ENCODE measurements around the gene RITA1.
A peak's percentile ranks its signal among the peaks of the same experiment; 100 is the strongest.

The RITA1 gene

DNA sequence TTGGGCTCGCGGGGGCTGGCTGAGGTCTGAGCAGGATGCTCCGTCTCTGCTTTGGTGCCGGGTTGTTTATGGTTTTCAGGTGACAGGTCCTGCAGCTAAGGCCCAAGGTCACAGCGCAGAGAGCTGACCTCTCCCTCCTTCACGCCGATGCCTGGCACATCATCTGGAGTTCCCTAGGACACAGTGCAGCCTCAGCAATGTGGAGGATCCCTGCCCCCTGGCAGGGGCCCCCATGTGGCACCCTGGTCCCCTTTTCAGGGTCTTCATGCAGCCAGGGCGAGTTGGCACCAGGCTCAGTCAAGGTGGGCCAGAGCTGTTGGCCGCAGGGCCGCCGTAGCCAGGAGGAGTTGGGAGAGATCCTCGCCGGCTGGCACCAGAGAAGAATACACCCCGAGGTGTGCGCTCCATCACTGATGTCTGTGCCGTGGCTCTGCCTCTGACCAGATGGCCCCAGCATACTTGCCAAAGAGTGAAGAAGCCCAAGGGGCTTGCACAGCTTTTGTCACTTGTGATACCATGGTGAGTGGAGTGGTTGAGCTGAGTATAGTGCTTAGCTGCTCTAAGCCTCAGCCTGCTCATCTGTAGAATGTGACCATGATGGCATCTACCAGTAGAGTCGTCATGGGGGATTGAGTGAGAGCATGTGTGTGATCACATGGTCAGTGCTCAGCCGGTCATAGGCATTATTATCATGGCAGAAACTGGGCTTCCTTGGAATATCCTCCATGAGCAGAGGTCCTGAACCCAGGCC is 46.7 kb downstream of the RITA1 start:
- no peak for DNase-seq

DNA sequence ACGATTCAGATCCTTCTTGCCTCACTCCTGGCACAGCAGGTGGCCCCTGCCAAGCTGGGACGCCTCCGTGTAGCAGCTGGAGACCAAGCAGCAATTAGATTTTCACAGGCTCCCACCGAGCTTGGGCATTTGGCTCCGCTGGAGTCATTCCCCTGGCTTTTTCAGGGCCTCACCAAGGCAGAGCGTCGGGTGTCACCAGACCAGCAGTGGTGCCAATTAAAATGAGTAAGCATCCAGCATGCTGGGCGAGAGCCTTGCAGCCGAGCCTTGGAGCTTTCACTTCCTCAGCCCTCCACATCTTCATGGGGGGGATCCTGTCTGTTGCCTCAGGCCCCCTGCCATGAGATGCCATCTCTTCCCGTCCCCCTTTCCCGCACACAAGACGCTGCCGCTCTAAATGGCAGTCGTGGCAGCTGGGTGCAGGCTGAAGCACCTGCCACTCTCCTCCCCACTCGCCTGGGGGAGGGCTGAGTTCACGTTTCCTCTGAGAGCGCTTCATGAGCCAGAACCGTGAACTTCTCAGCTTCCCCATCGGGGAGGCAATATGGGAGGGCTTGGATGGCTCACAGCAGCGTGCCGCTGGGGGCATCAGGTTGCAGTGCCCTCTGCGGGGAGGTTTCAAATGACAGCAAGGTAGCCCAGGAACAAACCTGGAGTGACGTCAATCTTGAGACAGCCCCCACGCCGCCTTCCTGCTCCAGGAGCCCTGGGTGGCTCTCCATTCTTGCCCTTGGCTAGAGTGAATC is 47.5 kb downstream of the RITA1 start:
- DNase-seq, result peak; percentile 77

DNA sequence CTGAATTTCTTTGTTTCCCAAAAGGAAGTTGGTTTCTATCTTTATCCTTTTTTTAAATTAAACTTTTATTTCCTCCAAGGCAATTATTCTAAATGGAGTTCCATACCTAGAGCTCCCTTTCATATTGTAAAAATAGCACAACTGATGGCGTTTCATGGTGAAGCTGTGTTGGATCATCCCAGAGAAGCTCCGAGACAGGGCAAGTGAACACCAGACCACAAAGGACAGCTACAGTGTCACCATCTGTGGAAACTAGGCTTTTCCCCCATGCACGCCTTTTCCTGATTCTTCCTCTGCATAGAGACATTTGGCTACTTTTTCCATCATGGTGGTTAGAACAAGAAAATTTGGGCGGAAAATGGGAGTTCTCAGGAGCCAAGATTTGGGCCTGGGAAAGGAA is 48.4 kb downstream of the RITA1 start:
- DNase-seq, result no peak

DNA sequence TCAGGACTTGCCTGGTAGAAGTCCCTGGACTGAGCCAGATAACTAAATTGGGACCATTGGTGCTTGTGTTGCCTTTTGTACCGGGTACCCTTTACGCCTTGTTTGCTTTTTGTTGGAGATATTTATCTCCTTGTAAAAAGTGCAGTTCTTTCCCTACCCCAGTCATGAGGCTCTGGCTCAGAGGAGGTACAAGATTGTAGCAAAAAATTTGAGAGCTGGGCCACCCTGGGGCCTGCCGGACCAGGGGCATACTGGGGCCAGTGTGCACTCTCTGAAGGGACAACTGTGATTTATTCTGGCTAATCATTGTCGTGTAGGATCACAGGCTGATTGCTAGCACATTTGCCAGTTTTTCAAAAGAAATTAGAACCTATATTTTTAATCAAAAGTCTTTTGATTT is 49.0 kb downstream of the RITA1 start:
- DNase-seq, result no peak

DNA sequence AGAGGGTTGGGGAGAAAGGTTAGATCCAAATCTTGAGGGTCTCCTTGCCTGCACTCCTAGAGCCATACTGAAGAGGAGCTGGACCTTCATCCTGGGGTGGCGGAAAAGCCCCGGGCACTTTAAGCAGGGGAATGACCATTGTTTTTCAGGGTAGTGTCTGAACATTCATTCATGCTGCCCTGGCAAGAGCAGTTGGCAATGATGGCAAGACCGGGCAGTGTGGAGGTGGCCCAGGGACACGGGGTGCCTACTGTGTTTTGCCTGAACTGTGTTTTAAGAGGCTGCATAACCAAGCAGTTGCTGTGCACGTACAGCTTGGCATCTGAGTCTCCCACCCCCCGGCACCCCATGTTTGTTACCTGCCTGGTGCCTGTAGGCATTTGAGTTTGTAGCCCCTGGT is 50.5 kb downstream of the RITA1 start:
- no peak for DNase-seq

DNA sequence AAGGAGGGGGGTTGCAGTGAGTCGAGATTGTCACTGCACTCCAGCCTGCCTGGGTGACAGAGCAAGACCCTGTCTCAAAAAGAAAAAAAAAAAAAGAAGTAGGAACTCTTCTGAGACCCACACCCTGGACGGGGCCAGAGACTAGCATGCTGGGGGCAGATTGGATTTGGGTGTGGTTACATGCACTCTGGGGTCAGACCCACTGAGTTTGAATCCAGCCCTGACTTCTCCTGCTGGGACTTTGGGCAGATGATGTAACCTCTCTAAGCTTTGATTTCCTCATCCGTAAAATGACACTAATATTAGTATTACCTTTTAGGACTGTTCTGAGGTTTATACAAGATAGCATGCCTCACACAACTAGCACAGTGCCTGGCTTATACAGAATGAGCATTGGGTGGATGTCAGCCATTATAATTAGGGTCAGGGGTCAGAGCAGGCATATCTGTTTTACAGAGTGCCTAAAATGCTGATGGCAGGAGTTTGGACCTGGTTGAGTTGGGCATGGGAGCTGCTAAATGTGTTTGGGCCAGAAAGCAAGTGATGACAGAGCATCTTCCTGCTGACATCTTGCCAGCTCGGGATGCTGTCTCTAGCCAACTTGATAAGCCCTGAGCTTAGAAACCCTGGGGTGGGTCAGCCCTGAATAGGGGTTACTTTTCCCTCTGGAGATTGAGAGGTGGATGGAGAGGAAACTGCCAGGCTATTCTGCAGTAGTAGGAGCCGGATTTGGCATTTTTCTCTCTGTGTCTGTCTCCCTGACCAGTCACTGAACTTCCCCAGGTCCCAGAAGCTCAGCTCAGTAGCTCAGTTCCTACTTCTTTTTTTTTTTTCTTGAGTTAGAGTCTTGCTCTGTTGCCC is 51.2 kb downstream of the RITA1 start:
- no peak for DNase-seq

DNA sequence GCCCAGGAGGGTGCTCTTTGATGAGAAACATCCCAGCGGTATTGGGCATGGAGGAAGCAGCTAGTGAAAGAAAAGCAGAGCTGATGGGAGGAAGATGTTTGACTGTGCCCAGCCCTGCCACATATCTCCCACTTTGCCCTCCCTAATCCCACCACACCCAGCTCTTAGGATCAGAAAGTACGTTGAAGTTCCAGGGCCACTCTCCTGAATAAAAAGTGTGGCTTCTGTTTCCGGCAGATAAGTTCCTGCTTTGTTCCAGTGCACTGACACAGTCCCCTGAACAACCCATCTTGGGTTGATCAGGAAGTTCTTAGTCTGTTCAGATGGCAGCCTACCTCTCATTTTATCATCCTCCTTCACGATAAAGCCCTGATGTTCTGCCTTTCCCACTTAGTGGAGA is 52.2 kb downstream of the RITA1 start:
- DNase-seq, result no peak

DNA sequence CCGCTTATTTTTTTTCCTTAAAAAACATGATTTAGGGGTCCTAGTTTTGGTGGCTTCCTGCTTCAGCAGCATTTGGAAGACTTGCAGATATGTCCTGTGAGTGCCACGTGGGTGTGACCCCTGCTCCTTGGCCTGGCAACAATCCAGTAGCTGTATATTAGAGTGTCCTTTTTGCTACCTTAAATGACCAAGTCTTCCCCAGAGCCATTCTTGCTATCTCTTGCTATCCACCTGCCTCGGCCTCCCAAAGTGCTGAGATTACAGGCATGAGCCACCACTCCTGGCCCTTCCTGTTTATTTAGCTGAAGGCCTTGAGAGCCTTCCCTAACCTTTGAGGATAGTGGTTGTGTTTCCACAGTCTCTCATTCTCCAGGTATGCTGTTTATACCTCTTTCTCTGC is 52.8 kb downstream of the RITA1 start:
- DNase-seq, result no peak

DNA sequence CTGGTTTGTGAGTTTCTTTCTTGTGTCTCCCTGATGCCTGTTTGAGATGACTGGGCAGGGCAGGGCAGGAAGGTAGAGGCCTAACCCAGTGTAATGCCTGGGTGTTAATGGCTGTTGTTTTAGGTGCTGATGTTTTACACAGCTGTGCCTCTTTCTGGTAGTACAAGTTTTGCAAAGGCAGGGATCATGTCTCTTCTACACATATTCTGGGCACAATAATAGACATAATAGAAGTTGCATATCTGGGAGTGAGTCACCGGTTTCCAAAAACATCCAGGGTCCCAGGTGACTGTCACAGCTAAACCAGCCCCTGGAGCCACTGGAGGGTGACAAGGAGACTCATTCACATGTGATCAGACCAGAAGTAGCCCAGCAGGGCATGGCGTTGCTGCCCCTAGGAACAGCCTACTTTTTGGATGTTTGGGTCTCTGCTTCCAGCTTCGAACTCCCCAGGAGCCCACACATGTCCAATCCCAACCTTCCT is 53.8 kb downstream of the RITA1 start:
- DNase-seq, result no peak

DNA sequence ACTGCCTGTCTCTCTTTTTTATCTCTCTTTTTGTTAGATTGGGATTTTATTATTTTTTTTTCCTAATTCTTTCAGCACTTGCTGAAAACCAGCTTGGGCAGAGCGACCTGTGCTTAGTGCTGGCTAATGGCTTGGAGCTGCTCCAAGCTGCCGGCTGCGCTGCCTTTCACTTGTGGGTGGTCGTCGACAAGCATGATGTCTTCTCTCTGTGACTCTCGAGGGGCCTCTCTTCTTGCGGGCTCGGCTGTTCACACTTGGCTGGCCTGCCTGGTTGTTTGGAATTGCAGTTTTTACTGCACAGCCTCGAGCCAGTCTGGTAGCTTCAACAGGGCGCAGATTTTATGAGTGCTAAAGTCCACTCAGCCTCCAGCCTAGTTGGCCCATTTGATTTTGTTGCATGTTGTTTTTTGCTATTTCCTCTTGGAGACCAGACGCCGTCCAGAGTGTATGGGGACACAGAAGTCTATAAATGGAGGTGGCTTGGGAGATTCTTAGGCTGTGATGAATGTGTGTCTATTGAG is 54.4 kb downstream of the RITA1 start:
- DNase-seq, result no peak

DNA sequence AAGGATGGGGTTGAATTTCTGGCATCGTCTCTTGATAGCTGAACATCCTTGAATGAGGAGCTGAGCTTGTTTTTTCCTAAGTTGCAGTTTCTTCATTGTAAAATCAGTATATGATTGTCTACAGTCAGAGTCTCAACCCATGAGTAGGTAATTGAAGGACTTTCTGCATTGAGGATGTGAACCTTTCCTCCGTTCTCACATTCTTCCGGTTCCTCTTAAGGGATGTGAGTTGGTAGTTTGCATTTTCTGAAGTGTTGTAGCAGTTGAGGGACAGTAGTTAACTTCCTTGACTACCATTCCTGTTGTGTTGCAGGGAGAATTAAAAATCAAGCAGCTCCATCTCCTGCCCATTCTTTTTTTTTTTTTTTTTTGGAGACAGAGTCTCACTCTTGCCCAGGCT is 54.9 kb downstream of the RITA1 start:
- no peak for DNase-seq

DNA sequence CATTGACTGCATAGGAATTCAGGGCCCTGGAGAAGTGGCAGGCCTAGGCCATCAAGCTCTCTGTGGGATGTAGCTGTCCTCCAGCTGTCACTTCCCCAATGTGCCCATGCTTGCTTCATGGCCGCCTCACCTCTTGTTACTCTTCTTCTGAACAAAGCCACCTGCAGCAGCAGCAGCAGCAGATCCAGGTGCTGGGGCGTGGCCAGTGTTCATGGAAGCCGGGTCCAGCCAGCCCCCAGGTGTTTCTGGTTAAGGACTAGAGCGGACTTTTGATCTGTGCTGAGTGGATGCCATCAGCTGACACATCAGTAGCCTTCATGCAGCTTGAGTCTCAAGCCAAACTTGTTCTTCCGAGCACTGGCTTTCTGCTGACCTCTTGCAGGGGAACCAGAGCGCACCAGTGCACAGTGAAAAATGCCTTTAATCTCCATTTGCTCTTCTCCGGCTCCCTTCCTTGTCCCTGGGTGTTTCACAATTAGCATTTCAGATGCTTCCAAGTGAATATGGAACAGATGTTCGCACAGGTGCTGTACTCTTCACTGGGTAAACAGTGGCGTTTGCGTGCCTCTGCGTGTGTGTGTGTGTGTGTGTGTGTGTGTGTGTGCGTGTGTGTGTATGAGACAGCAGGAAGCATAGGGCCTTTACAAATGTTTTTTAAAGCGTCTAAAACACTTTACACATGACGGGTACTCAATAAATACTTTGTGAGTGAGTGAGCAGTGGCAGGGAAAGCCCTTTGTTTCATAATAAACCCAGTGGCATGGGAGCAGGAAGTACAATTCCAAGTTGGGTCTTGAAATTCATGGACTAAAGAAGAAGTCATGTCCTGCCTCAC is 55.9 kb downstream of the RITA1 start:
- no peak for DNase-seq
